Sciatic nerve (tissue), 2 donors: ENCODE results near the gene SEPTIN12. TPM values are rescaled to one million over a fixed set of nuclear protein-coding genes. Genes with fewer than 3 reads are reported as not detected.

ENCODE experiments used
- ATAC-seq: fragments of 200-7000 bp; cut with Tn5 transposase; one replicate; pipeline ENCODE4 v1.9.1; 2020; ENCODE audit warnings: mild to moderate bottlenecking, moderate library complexity
- DNase-seq: peaks from one replicate; pipeline ENCODE4 v3.0.0-alpha.2; 2020; ENCODE audit warnings: low spot score
- intact Hi-C: fragments of 100-400 bp; cut with DNase I; formaldehyde crosslinking; loops from one replicate; pipeline ENCODE4 v1.14.2; 2022
- total RNA-seq: library from RNA; stranded (reverse); fragmentation: NEBNext Ultra II Directional; extraction: Animal tissue kit (Norgen Biotek cat#: 25700); gene quantifications from one replicate; pipeline ENCODE4 v1.2.1, GENCODE V29; 2021
- donor health status: DM: no; HTN: no; CAD: no.
- donor health status: DM: no; HTN: no; CAD: no.

The SEPTIN12 gene
- not detected for total RNA-seq

GRCh38 chr16:4787627-4788482 is at the start of gene SEPTIN12:
Gene SEPTIN12 (minus strand): TSS chr16:4788345. CDS start chr16:4787645, 700 bp downstream.
- ATAC-seq = no peak
- DNase-seq = no peak
- intact Hi-C loops = no loop called here

- ATAC-seq (no peak), DNase-seq (no peak)
- intact Hi-C loops = no loop called here
Measured at GRCh38 chr16:4836727-4837126, 48.6 kb upstream of the SEPTIN12 start.

- ATAC-seq = no peak
- intact Hi-C loops = no loop called here
- no peak for DNase-seq
Measured at GRCh38 chr16:4833584-4833983, 45.4 kb upstream of the SEPTIN12 start.

- intact Hi-C loops = no loop called here
- ATAC-seq (no peak), DNase-seq (no peak)
Measured at GRCh38 chr16:4832698-4833343, 44.7 kb upstream of the SEPTIN12 start.

GRCh38 chr16:4831616-4832015 is 43.5 kb upstream of the SEPTIN12 start:
- ATAC-seq = no peak
- intact Hi-C loops = no loop called here

GRCh38 chr16:4830408-4830807 is 42.3 kb upstream of the SEPTIN12 start:
- DNase-seq = no peak
- intact Hi-C loops = no loop called here
- no peak for ATAC-seq

More at GRCh38 chr16:4831616-4832015, 43.5 kb upstream of the SEPTIN12 start:
- DNase-seq = no peak

GRCh38 chr16:4828567-4829321 is 40.6 kb upstream of the SEPTIN12 start:
- ATAC-seq (no peak), DNase-seq (no peak)
- intact Hi-C loops = loop anchor here (5.0 kb wide), 1 partner anchor 516 kb away; no protein-coding TSS in a partner anchor

GRCh38 chr16:4826980-4827379 is 38.8 kb upstream of the SEPTIN12 start:
- DNase-seq (no peak), ATAC-seq (no peak)
- intact Hi-C loops = loop anchor here (5.0 kb wide), 1 partner anchor 515 kb away; no protein-coding TSS in a partner anchor

GRCh38 chr16:4826526-4826925 is 38.4 kb upstream of the SEPTIN12 start:
- ATAC-seq (no peak), DNase-seq (no peak)
- intact Hi-C loops = loop anchor here (5.0 kb wide), 1 partner anchor 514 kb away; no protein-coding TSS in a partner anchor

GRCh38 chr16:4825196-4825595 is 37.1 kb upstream of the SEPTIN12 start:
- intact Hi-C loops = loop anchor here (5.0 kb wide), 1 partner anchor 513 kb away; no protein-coding TSS in a partner anchor
- ATAC-seq = no peak
- DNase-seq = no peak

- no peak for ATAC-seq
Measured at GRCh38 chr16:4820652-4821051, 32.5 kb upstream of the SEPTIN12 start.

GRCh38 chr16:4814542-4815173 is 26.5 kb upstream of the SEPTIN12 start:
- ATAC-seq (no peak), DNase-seq (no peak)
- intact Hi-C loops = no loop called here

More at GRCh38 chr16:4820652-4821051, 32.5 kb upstream of the SEPTIN12 start:
- DNase-seq = no peak
- intact Hi-C loops = no loop called here

- no peak for ATAC-seq
- intact Hi-C loops = no loop called here
Measured at GRCh38 chr16:4814046-4814445, 25.9 kb upstream of the SEPTIN12 start.

GRCh38 chr16:4813251-4814003 is 25.3 kb upstream of the SEPTIN12 start:
- ATAC-seq (no peak), DNase-seq (no peak)
- intact Hi-C loops = no loop called here

More at GRCh38 chr16:4814046-4814445, 25.9 kb upstream of the SEPTIN12 start:
- no peak for DNase-seq

GRCh38 chr16:4811773-4812172 is 23.6 kb upstream of the SEPTIN12 start:
- intact Hi-C loops = no loop called here
- peak; percentile 34 for ATAC-seq
- no peak for DNase-seq

GRCh38 chr16:4811242-4811641 is 23.1 kb upstream of the SEPTIN12 start:
- no peak for DNase-seq
- peak; percentile 10 for ATAC-seq
- intact Hi-C loops = no loop called here

GRCh38 chr16:4806280-4806679 is 18.1 kb upstream of the SEPTIN12 start:
- ATAC-seq (no peak), DNase-seq (no peak)
- intact Hi-C loops = no loop called here

- DNase-seq (no peak), ATAC-seq (no peak)
- intact Hi-C loops = no loop called here
Measured at GRCh38 chr16:4805231-4805630, 17.1 kb upstream of the SEPTIN12 start.
